Measurements from ENCODE around the gene CD93.

Gene CD93

DNA sequence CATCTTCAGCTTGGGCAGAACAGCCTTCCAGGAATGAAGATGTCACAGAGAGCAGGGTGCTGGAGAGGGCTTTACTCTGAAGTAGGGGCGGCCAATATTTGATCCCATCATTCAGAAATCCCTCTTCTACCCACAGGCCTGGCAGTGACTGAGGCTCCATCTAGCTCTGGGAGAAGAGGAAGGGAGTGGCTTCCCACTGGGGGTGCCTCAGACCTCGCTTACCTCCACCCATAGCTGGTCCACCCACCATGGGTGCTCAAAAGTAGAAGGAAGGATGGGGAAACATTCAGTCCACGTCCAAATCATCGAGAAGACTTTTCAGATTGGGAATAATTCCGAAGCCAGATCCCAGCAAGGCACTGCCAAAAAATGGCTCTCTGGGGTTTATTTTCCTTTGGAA is 24.9 kb downstream of the CD93 start:
- DNase-seq (ENCODE audit: low read depth), result no peak

- DNase-seq (ENCODE audit: low read depth), result no peak
Observed at GRCh38 chr20:23060629-23061028, 25.5 kb downstream of the CD93 start.

- no peak for DNase-seq (ENCODE audit: low read depth)
Observed at GRCh38 chr20:23059846-23060245, 26.3 kb downstream of the CD93 start.

GRCh38 chr20:23059001-23059400 is 27.1 kb downstream of the CD93 start:
- DNase-seq (ENCODE audit: low read depth), result no peak

DNA sequence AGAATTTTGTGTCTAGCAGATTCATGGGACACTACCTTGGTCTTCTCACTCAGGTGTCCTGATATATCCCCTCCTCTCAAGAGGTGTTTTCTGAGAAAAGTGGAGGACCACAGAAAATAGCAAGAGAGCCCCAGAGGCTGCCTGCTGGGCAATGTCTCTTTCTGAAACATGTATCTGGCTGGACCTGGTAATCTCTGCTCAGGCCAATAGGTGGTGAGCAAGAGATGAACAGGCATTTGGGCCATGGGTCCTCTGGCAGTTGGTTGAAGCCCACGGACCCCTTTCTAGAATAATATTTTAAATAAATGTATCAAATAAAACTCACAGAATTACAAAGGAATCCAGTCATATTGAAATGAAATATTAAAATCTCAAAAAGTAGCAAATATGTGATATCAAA is 27.9 kb downstream of the CD93 start:
- DNase-seq (ENCODE audit: low read depth), result no peak

DNA sequence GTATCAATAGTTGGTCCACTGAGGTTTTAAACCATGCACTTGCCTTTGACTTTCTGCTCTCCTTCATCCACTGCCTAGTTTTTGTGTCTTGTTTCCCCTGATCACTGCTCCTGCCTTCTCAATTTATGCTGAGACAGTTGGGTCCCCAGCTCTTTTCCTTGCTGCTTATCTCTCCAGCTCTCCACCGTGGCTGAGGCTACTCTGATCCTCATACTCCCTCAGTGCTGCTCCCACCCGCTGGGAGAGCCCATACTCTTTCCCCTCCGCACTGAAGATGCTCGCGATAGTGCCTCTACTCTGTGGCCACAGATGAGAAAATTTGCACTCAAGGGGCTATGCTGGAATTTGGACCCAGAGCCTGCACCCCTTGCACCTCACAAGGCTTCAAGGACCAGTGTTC is 33.2 kb downstream of the CD93 start:
- no peak for DNase-seq (ENCODE audit: low read depth)

GRCh38 chr20:23050847-23051627 is 35.1 kb downstream of the CD93 start:
- no peak for DNase-seq (ENCODE audit: low read depth)

DNA sequence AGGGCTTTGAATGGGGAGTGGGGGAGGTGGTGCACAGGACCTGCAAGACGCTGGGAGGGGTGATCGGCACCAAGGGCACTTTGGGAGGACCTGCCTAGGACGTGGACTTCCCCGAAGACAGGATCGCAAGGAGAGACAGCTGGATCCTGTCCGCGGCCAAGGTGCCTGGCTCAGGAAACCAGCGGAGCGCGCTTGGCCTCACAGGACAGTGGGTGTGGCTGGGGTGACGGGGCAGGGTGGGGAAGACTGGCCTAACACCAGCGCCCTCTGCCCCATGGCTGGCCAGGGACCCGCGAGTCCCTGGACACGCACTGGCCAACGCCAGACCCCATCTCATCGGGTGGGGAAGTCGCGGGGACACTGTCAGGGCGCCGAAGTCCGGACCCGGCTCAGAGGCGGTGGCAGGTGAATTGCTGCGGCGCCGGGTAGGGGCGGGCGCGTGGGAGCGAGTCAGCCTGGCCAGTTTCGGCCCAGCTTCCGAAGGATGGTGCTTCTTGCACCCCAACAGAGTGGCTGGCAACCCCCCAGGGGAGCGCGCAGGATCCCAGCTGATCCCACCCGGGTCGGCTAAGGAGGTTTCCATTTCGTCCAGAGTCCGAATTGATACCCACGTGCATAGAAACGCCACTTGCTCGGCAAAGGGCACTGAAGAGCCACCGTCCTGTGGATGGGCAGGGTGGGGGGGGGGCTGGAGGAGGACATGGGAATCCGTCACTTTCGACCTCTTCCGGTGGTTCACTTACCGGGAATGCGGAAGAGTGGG is 35.9 kb downstream of the CD93 start:
- DNase-seq (ENCODE audit: low read depth), result no peak

DNA sequence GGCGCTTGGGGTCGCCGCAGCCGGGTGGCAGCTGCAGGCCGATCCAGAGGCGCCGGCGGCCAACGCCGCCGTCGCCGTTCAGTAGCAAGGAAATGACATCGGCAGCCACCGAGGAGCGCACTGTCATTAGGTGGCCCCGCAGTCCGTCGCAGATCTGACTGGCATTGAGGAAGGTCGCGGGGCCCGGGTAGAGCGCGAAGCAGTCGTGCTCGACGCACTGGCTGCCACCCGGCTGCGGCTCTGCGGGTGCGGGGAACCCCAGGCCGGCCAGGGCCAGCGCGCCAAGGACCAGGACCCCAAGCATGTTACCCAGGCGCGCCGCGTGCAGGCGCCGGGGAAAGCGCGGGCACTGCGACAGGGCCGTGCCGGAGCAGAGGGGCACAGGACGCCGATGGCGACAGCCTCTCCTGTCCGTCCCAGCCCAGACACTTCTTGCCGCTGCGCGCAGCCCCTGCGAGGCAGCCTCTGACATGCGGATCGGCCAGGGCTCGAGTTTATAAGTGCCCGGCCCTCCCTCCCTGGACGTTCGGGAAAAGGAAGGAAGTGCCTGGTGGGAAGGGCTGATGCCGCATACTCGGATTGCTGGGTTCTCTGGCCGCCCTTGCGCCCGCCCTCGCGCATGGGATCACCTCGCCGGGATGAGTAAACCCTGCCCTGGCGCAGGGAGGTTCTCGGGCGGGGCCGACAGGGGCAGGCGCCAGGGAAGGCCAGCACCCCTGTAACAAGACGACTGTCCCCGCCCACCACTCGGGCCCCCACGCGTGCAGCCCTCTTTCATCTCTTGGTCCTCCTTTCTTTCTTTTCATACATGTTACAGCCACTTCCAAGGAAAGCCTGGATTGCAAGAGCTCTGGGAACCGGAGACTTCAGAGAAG is 36.7 kb downstream of the CD93 start, which contains the start of gene THBD:
TSS of gene THBD (minus strand) at position 472 of the 875 bp plus-strand sequence. CDS start at position 304, 168 bp downstream.
- no peak for DNase-seq (ENCODE audit: low read depth)

DNA sequence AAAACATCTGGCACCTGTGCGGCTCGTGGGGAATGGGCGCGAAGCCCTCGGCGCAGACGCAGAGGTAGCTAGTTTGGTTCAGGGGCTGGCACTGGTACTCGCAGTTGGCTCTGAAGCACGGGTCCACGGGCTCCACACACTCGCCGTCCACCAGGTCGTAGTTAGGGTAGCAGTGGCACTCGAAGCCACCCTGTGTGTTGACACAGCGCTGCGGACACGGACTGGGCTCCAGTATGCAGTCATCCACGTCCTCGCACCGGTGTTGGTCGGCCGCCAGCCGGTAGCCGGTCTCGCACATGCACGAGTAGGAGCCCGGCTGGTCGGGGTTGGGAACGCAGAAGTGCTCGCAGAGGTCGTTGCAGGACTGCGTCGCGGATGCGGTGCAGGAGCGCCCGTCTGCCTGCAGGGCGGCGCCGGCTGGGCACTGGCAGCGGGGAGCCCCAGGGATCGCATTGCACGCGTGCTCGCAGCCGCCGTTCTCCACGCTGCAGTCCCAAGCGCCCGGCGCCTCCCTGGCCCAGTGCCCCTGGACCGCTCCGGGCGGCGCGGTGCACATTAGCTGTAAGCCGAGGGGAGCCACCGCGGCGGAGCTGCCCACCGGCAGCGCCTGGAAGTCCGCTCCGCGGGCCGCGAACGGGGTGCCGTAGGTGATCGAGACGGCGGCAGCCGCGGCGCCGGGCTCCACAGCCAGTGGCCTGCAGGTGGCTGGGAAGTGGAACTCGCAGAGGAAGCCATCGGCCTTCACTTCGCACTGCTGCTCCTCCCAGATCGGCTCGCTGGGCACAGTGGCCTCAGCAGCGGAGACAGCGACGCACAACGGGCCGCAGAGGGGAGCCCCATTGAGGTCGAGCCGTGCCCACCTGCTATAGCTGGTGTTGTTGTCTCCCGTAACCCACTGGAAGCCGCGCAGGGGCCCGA is 37.6 kb downstream of the CD93 start:
- no peak for DNase-seq (ENCODE audit: low read depth)

GRCh38 chr20:23047738-23048214 is 38.3 kb downstream of the CD93 start:
- no peak for DNase-seq (ENCODE audit: low read depth)

GRCh38 chr20:23047001-23047737 is 39.0 kb downstream of the CD93 start:
- DNase-seq (ENCODE audit: low read depth), result no peak

DNA sequence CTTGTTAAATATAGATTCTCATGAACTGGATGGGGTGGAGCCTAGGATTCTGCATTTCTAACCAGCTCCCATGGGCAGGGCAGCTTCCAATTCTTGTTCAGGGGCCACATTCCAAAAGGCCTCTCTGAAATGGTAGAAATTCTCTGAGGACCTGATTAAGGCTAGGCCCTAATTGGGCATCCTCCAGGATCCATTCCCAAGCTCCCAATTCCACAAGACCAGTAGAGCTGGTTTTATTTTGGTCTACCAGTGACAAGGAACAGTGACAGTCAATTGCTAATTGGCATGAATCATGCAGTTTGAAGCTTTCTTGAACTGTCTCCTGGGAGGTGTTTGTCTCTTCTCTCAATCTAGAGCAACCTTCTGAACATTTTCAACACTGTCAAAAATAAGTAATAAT is 39.7 kb downstream of the CD93 start:
- no peak for DNase-seq (ENCODE audit: low read depth)

GRCh38 chr20:23043376-23043775 is 42.7 kb downstream of the CD93 start:
- no peak for DNase-seq (ENCODE audit: low read depth)

GRCh38 chr20:23042270-23042669 is 43.9 kb downstream of the CD93 start:
- DNase-seq (ENCODE audit: low read depth), result no peak

- DNase-seq (ENCODE audit: low read depth), result no peak
Observed at GRCh38 chr20:23039885-23040508, 46.1 kb downstream of the CD93 start.

DNA sequence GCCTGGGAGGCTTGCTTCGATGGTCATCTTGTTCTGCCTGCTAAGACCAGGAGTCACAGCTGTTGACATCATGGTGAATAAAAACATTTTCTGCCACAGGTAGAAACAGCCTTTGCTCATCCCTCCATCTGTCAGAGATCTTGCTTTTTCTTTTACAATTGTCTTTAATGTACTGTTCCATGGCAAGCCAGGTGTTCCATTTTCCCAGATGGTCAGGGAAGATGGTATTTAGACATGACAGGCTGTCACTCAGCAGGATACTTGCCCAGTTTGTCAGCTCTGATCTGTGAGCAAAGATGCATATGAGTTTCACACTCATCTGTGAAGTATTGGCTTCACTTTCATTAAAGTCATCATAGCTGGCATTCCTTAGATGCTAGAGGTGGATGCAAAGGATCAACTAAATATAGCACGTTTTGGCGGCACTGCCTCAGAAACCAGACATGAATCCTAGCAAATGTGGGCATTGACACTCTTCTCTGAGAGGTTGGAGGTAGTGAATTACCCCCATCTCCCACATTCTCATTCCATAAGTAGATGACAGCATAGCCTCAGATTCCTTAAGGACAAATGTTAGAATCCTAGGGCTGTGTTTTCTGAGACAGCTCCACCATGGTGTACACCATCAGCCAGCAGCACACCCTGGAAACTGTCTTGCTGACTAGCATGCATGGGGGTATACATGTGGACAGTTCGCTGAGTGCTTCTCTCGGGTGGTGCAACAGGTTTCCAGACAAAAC is 46.8 kb downstream of the CD93 start:
- DNase-seq (ENCODE audit: low read depth), result no peak

GRCh38 chr20:23037017-23037481 is 49.1 kb downstream of the CD93 start:
- no peak for DNase-seq (ENCODE audit: low read depth)

DNA sequence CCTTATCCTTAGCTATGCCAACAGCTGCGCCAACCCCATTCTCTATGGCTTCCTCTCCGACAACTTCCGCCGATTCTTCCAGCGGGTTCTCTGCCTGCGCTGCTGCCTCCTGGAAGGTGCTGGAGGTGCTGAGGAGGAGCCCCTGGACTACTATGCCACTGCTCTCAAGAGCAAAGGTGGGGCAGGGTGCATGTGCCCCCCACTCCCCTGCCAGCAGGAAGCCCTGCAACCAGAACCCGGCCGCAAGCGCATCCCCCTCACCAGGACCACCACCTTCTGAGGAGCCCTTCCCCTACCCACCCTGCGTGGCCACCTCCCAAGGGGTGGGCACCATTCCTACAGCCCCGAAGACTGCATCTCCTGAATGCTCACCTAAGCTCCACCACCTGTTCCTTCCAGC is 49.8 kb downstream of the CD93 start:
- DNase-seq (ENCODE audit: low read depth), result no peak

All from activated T-helper 9 cell treated with anti-CD3 and anti-CD28 coated beads, Interleukin-2, amount 50 U/mL, for 16 hours (primary cell).